ENCODE measurements around the gene ALX4.
A peak's percentile ranks its signal among the peaks of the same experiment; 100 is the strongest.

Gene ALX4

DNA sequence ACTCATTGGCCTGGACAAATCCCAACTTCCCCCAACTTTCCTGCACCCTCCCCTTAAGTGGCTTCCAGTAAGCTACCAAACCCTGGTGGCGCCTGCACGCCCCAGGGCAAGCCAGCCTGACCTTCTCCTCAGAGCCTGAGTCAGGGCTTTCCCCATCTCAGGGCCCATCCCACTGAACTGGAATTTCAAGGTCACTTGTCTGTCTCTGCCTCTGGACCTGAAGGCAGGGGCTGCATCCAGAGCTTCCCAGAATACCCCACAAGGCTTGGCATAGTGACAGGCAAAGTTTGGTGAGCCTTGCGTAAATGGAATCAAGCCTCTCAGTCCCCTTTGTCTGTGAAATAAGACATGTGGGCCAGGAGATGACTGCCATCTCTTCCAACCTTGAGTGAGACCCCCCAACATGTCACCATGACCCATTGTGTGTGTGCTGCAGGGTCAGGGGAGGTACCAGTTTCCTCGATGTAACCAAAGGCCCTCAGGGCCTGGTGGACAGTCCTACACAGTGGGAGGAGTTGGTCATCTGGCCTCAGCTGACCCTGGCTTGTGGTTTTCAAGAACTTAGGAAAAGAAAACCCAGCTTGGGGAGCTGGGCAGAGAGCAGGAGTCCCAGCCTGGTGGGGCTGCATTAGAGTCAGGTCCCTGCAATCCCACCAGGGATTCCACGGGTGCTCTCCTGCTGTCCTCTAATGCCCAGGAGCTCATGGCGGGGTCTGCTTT is 8.9 kb downstream of the ALX4 start:
- DNase-seq (ENCODE audit: low spot score), result peak; percentile 17

DNA sequence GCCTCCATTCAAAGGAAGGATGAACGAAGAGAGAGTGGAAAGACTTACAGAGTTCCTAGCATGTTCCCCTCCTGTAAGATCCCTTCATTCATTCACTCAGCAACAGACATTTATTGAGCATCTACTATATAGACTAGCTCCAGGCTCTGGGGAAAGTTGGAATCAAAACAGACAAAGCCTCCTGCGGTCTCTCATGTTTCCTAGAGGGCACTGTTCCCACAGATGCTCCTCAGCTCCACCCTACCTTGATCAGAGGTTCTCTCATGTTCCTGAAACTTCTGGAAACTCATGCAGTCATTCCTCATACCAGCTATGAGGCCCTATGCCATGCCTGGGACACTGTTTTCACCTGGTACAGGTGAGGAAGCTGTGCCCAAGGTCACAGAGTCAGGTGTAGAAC is 11.1 kb downstream of the ALX4 start:
- no peak for DNase-seq (ENCODE audit: low spot score)

DNA sequence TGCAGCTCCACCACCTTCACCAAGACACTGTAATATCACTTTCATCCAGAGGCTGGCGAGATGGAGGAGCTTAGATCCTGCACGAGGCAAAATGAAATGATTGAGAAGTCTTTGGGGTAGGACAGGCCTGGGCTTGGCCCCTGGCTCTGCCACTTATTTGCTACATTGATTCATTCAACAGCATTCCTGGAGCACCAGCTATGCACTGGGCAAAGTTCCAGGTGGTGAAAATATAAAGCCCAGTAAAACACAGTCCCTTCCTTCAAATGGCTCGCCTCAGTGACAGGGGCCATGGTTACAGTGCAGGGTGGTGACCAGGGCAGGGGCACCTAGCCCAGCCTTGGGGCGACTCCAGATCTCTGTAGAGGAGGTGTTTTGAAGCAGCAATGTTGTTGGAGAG is 19.7 kb downstream of the ALX4 start:
- no peak for DNase-seq (ENCODE audit: low spot score)

DNA sequence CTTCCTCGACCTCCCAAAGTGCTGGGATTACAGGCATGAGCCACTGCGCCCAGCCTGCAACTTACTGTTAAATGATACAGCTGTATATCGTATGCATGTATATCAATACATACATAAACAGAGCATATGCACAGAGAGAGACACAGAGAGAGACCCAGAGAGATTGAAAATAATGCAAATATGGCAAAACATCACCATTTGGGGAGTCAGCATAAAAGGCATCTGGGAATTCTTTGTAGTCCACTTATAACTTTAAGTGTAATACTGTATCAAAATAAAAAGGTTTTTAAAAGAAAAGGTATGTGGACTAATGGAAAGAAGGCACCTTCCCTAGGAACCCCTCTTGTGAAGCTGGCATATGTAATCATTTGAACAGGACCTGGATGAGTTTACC is 21.8 kb downstream of the ALX4 start:
- no peak for DNase-seq (ENCODE audit: low spot score)

DNA sequence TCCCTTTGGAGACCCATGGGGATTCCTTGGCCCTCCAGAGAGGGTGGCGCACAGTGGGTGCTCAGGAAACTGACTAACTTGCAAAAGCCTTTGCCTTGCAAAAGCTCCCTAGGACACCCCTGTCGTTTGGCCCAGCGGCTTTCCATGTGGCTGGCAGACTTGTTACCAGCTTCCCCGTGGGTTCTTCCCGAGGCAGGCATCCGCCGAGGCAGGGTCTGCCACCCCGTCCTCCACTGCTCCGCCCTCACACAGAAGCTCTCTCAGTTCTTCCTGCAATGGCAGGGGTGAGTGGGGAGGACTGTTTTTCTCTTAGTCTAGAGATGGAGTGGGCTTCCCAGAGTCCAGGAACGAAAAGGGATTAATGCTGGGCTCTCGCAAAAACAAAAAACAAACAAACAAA is 23.0 kb downstream of the ALX4 start:
- no peak for DNase-seq (ENCODE audit: low spot score)

DNA sequence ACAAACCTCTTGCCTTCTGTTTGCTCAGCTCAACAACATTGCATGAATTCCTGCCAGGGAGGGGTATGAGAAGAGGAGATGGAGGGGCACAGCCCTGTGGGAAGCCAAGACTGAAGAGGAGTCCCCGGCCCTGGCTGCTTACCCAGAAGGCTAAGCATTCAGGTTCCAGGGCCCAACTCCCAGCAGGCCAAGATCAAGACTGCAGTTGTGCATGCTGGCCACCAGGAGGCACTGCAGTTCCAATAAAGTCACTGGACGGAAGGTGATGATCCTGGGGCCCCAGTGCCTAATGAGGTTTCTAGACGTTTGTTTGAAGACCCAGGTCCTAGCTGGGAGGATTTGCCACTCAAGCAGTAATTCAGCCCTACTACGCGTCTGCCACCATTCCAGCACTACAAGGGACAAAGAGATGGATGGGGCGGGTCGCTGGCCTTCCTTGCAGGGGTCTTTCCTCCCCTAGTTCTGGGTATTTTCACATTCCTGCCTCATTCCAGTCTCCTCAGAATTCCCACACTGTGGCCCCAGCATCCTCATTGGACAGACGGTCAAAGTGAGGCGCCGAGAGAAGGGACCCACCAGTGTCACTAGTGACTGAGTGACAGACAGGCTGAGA is 23.6 kb downstream of the ALX4 start:
- peak; percentile 62 for DNase-seq (ENCODE audit: low spot score)

DNA sequence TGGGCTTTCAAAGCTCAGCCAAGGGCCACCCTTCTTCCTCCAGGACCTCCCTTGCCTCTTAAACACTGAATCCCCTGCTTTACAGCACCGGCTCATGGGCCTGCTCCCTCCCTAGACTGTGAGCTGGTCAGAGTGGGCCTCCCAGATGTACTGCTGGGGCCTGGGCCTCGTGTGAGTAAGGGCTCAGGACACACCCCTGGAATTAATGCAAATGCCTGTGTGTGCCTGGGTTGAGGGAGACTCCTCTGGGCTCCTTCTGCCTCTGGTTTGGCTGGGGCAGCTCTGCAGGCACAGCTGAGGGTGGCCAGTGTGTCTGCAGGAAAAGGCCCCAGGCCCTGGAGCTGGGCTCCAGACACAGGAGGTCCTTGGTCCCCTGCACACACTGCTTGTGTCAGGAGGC is 24.2 kb downstream of the ALX4 start:
- no peak for DNase-seq (ENCODE audit: low spot score)

DNA sequence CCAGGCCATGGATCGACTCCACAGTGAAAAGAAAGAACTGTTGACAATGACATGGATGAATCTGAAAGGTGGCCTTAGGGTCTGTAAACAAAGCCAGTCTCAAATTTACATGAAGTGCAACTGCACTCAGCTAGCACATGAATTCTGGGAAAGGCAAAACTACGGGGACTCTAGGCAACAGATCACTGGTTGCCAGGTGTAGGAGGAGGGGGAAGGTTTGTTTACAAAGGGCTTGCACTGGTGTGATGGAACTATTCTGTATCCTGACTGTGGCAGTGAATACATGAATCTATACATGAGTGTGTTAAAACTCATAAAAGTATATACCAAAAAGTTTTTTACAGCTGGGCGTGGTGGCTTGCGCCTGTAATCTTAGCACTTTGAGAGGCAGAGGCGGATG is 27.3 kb downstream of the ALX4 start:
- DNase-seq (ENCODE audit: low spot score), result no peak

DNA sequence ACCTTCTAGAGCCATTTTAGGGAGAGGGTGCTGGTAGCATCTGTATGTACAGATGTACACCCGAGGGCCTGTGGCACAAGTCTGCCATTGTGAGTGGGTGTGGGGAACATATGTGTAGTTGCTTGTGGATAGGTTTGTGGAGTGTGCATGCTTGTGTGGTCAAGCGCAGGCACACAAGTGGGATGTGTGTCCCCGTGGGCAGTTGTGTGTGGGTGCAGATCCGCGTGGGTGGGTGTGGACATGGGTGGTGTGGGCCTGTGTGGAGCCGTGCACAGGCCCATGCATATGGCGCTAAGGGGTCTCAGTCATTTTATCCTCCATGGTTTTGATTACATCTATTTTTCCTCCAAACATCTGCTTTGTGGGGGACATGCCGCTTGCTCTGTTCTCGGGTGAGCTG is 28.8 kb downstream of the ALX4 start:
- no peak for DNase-seq (ENCODE audit: low spot score)

DNA sequence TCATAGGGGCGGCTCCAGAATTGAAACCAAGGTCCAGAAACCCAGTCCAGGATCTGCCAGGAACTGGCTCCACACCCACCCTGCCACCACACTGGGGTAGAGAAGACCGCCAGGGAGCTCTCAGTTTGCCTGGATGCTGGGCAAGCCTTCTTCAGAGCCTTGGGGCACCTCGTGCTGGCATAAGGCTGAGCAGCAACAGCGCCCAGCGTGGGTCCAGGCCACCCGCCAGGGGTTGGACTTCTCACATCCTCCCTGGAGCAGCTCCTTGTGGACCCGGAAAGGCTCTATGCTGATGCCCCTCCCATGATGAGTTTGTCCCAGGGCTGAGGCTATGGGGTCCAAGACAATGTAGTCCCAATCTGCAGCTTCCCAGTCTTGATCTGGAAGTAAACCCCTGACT is 29.7 kb downstream of the ALX4 start:
- DNase-seq (ENCODE audit: low spot score), result no peak

DNA sequence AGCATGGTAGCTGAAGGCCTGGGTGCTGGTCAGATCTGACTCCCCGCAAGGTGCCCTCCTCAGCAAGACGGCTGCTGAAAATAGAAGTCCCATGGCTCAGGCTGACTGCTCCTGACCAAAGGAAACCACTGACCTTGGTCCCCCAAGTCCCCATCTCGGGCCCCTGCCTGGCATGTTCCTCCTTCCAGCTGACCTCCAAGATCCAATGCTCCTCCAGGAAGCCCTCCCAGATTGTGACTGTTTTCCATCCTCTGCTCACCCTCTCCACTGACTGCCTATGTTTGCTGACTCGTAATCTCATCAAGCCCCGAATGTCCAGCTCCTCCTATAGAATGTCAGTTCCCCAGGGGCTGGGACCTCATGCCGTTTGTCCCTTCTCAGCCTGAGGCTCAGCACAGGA is 30.5 kb downstream of the ALX4 start:
- DNase-seq (ENCODE audit: low spot score), result no peak

DNA sequence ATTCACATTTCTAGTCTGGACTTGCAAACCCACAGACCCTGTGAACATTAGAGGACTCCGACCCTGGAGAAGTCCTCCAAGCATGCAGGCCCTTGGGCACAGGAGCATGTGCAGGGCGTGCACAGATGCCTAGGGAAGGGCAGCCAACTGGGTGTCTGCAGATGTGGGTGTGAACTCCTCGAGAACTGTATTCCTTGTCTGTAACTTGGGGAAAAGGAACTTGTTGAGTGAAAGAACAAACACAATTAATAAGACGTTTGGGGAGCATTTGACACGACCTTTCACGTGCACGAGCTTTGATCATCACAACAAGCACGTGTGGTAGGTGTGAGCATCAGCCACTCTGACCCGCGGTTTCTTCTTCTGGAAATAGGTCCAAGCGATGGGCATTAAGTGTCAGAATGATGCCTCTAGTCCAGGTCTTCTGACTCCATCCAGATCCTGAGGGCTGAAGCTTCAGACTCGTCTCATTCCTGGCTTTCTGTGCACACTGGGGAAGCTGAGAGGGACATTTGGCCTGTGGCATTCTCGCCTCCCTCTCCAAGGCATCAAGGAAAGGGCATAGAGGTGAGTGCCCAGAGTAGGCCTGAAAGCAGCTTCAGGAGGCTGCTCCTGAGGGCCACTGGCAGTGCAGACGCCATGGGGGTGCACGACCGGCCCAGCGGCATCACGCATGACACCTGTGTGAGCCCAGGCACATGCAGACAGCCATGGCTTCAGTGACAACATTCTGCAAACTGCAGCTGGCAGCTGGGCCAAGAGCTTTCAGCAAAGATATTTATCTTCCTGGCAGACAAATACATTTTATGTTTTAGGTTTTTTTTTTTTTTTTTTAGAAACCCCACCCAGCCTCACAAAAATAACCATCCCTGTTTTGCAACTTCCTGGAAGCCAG is 32.5 kb downstream of the ALX4 start:
- DNase-seq (ENCODE audit: low spot score), result no peak

DNA sequence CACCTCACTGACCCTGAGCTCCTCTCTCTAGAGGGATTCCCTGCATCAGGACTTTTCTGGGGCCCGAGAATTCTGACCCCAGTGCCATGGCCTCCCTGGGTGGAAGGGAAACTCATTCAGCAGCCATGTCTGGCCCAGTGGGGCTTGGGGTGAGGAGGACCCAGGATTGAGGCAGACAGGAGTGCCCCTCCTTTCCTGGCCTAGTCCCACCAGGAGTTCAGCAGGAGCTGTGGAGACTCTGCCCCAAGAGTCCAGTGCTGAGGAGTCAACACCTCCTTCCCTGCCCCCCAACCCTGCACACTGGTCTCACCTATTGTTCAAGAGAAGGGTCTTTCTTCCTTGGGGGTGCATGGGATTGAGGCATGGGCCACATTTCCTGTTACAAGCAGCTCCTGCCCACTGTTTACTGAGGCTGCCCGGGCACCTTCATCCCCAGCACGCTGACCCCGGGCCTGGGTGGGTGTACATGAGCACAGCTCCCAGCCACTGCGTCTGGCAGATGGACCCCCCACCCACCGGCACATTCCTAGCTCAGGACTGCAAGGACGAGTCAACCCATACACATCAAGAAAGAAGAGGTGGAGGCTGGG is 33.9 kb downstream of the ALX4 start:
- no peak for DNase-seq (ENCODE audit: low spot score)

DNA sequence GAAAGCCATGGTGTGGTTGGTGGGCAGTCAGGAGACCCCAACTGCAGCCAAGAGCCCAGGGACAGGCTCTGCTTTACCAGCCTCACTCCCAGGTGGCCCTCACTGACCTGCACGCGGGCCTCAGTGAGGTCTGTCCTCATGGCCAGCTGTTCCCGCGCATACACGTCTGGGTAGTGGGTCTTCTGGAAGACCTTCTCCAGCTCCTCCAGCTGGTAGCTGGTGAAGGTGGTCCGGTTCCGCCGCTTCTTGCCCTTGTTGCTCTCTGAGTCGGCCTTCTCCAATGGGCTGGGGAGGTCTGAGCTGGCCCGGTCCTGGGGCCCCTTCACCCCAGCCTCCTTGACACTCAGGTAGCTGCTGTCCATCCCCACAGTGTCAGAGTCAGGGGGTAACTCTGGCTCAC is 34.7 kb downstream of the ALX4 start:
- no peak for DNase-seq (ENCODE audit: low spot score)

DNA sequence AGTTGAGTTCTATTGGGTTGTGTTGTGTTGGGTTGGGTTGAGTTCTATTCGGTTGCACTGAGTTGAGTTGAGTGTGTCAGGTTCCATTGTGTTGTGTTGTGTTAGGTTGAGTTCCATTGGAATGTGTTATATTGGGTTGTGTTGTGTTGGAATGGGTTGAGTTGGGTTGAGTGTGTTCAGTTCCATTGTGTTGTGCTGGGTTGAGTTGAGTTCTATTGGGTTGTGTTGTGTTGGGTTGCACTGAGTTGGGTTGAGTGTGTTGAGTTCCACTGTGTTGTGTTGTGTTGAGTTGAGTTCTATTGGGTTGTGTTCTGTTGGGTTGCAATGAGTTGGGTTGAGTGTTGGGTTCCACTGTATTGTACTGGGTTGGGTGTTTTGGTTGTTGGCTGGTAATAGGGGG is 35.5 kb downstream of the ALX4 start:
- DNase-seq (ENCODE audit: low spot score), result no peak

DNA sequence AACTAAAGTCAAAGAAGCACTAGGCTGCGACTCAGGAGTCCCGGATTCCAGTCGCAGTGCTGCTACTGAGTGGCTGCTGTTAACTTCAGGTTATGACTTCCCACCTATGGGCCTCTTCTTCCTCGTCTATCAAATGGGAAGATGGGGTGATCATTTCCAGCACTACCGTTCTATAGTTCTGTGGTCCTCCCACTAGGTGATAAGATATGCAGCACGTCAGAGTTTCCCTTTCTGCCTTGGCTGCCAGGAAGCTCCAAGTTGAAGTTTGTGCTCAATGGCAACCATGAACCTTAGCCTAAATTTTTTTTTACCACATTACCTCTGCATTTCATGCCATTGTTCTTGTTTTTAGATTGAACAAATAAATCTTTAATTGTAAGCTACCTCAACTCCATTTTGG is 38.7 kb downstream of the ALX4 start:
- DNase-seq (ENCODE audit: low spot score), result no peak

DNA sequence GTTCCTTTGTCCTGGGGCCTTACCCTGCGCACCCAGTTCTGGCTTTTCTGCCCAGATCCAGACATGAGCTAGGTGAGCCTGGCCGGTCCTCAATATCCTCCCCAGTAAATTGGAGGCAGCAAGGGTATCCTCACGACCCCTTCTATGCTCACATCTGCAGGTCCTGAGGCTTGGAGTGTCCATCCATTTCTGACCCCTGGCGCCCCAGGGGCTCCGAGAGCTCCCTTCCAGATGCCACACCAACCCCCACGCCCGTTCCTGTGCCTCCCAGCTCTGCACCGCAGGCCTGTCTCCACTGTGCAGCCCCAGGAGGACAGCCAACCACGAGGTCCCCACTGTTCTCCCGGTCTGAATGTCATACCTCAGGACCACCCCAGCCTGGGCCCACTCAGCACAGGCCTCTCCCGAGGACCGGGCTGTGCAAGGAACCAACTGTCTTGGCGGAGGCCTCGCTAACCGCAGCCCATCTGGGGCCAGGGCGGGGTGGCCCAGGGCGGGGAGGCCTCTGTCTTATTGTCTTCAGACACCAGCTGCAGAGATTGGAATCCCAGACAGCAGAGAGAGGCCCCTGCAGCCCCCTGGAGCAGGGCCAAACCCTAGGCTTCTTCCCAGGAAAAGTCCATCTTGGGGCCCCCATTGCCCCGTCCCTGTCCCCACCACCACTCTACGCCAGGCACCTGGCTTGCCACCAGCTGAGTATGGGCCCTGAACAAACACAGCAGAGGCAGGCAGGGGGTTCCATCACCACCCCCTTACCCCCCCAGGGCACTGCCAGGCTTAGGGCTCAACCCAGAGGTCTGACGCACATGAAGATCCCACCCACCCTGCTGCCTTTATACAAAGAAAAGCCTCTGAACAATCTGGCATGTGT is 39.3 kb downstream of the ALX4 start:
- no peak for DNase-seq (ENCODE audit: low spot score)

DNA sequence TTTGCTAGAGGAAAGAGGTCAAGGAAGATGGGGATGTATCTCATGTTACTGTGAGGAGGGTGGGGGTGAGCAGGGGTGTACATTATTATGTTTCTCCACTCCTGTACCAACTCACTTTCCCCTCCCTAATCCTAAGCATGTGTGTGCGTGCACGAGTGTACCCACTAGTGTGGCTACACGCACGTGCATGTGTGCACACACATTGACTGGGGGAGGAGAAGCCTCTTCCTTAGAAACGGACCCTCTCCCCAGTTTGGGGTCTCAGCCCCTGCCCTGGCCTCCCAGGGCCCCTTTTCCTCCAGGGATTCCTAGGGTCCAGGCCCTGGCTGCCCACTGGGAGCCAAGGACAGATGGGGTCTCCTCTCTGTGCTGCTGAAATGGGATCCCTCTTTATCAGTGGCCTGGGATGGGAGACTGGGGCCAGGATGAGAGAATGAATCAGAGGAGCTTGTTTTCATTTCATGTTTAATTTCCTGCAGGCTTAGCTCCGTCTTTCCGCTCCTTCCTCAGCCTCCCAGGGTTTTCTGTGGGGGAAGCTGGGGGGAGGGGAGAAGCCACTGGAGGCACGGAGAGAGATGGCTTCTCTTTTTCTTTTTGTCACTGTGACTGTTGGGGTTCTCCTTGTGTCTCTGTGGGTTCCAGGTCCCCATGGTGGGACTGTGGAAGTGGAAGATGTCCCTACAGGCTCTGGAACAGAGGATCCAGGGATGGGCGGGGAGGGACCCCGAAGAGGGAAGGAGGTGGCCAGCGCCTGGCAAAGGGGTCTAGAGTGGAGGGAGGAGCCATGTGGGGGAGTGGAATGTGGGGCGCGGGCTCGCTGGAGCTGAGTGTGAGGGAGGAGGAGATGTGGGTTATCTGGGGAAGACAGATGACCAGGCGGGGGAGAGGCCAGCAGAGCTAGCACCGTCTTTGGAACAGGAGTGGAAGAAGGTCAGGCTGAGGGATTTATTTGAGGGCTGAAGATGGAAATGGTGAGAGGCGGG is 40.3 kb downstream of the ALX4 start:
- DNase-seq (ENCODE audit: low spot score), result no peak

DNA sequence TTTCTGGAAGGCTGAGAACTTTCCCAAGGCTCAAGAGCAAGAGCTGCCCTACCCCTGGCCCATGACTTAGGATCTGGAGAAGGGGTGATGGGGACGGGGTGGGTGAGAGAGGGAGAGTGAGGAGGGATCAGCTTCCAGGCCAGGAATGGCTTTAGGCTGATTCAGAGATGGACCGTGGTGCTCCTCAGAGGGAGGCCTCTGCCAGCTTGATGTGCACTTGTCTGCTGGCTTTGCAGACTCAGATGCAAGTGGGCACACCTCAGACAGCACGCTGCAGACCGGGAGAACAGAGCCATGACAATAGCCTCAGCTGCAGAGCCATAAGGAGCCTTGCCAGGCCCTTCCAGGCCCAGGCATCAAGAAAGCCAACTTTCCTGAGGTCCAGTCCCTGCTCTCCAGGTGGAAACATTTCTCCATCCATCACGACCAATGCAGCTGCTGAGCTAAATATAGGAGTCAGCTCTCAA is 41.3 kb downstream of the ALX4 start:
- DNase-seq (ENCODE audit: low spot score), result no peak
